MG63 (cell line): Measurements from ENCODE around the gene BMPR2. TPM values are rescaled to one million over a fixed set of nuclear protein-coding genes. Genes with fewer than 3 reads are reported as not detected.
"Not testable (repeated sequence)": the region's sequence is repeated elsewhere in the genome, so short reads cannot be mapped to it uniquely, and the experiment has no call there.

ENCODE experiments used
- DNase-seq: peaks from one replicate; pipeline ENCODE4 v3.0.0-alpha.2; 2020
- H3K27me3 ChIP-seq: fragments of 250-450 bp; sonication (Bioruptor Pico); 2 replicates; pipeline ENCODE4 v1.5.1; 2020; ENCODE audit warnings: mild to moderate bottlenecking, moderate library complexity
- H3K36me3 ChIP-seq: fragments of 250-450 bp; sonication (Bioruptor Pico); 2 replicates; pipeline ENCODE4 v1.5.1; 2020; ENCODE audit warnings: mild to moderate bottlenecking, moderate library complexity
- H3K4me3 ChIP-seq: fragments of 250-450 bp; sonication (Bioruptor Pico); 2 replicates; pipeline ENCODE4 v1.5.1; 2020; ENCODE audit warnings: mild to moderate bottlenecking, moderate library complexity
- H3K9me3 ChIP-seq: fragments of 250-450 bp; sonication (Bioruptor Pico); 2 replicates; pipeline ENCODE4 v1.5.1; 2020; ENCODE audit warnings: mild to moderate bottlenecking, moderate library complexity
- total RNA-seq: library from RNA; depleted of rRNA; stranded (reverse); fragments of >200 nt; shearing (Covaris generic); gene quantifications from 2 replicates; pipeline ENCODE4 v1.2.3, GENCODE V29; 2014; ENCODE audit warnings: low replicate concordance

The BMPR2 gene
- total RNA-seq, 1 experiment from 2014 or later, result 9.4 TPM

DNA sequence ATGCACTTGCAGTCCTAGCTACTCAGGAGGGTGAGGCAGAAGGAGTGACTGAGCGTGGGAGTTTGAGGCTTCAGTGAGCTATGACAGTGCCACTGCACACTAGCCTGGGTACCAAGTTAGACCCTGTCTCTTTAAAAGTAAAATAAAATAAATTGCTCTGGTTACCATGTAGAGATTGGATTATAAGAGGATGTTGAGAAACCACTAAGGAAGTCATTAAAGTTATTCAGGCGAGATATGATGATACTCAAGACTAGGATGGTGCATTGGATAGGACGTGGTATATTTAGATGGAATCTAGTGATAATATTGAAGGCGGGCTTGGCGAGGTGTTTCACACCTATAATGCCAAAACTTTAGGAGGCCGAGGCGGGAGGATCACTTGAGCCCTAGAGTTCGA, 50.6 kb downstream of the BMPR2 start:
- Histone ChIP-seq H3K9me3 (no peaks in the 10 kb centered on the region), H3K4me3 (no peak overlapping the region), H3K36me3 (no peaks in the 10 kb centered on the region), H3K27me3 (no peaks in the 10 kb centered on the region)
- no peak for DNase-seq

DNA sequence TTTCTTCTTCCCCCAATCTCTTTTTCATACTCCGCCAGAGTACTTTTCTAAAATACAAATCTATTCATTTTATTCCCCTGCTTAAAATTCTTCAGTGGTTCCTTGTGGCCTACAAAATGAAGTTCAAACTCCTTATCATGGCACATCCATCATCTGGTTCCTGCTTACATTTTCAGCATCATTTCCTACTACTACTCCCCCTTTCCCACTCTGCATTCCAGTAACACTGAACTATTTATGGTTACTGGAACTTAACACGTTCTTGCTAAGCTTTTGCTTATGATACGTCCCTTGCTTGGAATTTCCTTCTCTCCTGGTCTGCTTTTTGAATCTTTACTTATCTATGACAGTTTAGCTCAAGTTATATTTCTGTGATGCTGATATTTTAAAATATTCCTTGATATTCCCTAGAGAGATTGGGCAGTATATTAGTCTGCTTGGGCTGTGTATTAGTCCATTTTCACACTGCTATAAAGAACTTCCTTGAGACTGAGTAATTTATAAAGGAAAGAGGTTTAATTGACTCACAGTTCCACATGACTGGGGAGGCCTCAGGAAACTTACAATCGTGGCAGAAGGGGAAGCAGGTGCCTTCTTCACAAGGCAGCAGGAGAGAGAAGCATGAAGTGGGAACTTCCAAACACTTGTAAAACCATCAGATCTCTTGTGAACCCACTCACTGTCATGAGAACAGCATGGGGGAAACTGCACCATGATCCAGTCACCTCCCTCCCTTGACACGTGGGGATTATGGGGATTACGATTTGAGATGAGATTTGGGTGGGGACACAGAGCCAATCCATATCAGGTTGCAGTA, 53.2 kb downstream of the BMPR2 start:
- H3K9me3 ChIP-seq, result no peaks in the 10 kb centered on the region
- no peak for DNase-seq
- no peaks in the 10 kb centered on the region for H3K36me3 ChIP-seq
- H3K27me3 ChIP-seq, result no peaks in the 10 kb centered on the region
- H3K4me3 ChIP-seq, result no peak overlapping the region

DNA sequence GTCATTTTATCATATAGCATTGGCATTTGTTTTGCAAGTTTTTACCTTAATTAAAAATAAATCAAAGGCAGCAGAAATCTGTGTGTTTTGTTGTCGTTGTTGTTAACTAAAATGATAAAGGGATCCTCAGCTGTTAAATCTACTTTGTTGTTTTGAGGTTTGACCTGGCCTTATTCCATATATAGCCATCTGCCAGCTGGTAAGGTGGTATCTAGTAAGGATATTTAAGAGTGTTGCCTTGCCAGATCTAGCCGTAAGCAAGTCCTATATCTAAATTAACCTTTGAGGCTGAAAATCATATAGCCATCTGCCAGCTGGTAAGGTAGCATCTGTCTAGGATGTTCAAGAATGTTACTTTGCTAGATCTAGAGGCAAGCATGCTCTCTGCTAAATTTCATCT, 56.6 kb downstream of the BMPR2 start:
- Histone ChIP-seq H3K27me3 (no peaks in the 10 kb centered on the region), H3K4me3 (no peak overlapping the region), H3K9me3 (no peaks in the 10 kb centered on the region), H3K36me3 (no peaks in the 10 kb centered on the region)
- no peak for DNase-seq

DNA sequence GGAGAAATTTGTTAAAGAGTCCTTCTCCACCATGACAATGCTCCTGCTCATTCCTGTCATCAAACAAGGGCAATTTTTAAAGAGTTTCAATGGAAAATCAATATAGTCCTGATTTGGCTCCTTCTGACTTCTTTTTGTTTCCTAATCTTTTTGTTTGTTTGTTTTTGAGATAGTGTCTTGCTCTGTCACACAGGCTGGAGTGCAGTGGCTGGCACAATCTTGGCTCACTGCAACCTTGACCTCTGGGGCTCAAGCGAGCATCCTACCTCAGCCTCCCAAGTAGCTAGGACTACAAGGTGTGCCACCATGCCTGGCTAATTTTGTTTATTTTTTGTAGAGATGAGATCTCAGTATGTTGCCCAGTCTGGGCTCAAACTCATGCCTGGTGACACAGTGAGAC, 58.3 kb downstream of the BMPR2 start:
- Histone ChIP-seq H3K4me3 (no peak overlapping the region), H3K27me3 (no peaks in the 10 kb centered on the region), H3K36me3 (no peaks in the 10 kb centered on the region), H3K9me3 (no peaks in the 10 kb centered on the region)
- no peak for DNase-seq

DNA sequence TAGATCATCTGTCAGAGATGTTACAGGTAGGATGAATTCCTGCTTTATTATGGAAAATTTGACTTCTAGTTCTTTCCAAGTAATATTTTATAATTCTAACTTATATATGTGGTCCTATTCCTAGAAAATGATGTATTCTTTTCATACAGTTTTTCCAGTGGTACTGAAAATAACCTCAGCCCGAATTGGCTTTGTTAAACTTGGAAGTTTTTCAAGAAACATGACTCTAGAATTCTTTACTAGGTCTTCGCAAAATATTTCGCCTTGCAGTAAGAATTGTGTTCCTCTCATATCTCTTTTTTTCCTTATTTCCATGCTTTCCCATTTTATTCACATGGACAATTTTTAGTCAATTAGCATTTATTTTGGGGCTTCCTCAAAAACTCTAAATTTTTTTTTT, 60.5 kb downstream of the BMPR2 start:
- H3K4me3 ChIP-seq, result no peak overlapping the region
- no peak for DNase-seq

DNA sequence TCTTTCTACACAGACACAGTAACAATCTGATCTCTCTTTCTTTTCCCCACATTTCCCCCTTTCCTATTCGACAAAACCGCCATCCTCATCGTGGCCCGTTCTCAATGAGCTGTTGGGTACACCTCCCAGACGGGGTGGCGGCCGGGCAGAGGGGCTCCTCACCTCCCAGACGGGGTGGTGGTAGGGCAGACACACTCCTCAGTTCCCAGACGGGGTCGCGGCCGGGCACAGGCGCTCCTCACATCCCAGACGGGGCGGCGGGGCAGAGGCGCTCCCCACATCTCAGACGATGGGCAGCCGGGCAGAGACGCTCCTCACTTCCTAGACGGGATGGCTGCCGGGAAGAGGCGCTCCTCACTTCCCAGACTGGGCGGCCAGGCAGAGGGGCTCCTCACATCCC, 64.0 kb downstream of the BMPR2 start:
- H3K27me3 ChIP-seq, H3K36me3 ChIP-seq, H3K4me3 ChIP-seq, H3K9me3 ChIP-seq, DNase-seq: not testable (repeated sequence)

More for the DNA sequence above, 60.5 kb downstream of the BMPR2 start:
- Histone ChIP-seq H3K27me3 (no peaks in the 10 kb centered on the region), H3K36me3 (no peaks in the 10 kb centered on the region), H3K9me3 (no peaks in the 10 kb centered on the region)

DNA sequence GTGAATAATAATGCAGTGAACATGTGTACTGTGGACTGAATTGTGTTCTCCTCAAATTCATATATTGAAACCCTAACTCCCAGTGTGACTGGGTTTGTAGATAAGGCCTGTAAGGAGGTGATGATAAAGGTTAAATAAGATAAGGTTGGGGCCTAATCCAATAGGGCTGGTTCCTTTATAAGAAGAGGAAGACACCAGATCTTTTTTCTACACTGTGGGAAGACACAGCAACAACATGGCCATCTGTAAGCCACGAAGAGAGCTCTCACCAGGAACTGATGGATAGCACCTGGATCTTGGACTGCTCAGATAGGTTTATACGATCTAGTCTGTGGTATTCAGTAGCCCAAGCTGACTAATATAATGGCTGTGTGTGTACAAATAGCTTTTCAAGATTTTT, 66.8 kb downstream of the BMPR2 start:
- no peak for DNase-seq
- no peak overlapping the region for H3K4me3 ChIP-seq
- H3K27me3 ChIP-seq, result no peaks in the 10 kb centered on the region
- no peaks in the 10 kb centered on the region for H3K9me3 ChIP-seq
- H3K36me3 ChIP-seq, result no peaks in the 10 kb centered on the region

DNA sequence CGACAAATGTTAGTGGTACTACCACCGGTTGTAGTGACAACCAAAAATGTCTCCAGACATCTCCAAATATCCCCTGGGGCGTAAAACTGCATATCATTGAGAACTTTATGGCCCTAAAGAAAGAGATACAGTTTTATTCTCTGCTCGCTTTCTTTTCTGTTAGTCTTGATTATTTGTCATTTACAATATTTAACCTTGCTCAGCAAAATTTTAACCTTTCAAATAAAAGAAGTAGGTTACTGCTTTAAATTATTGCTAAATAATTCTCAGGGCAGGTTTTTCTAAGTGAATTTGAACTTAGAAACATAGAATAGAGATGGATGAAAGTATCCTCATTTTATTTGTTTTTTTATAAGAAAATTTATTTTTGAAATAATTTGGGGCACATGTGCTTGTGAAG, 67.9 kb downstream of the BMPR2 start:
- Histone ChIP-seq H3K27me3 (no peaks in the 10 kb centered on the region), H3K4me3 (no peak overlapping the region), H3K36me3 (no peaks in the 10 kb centered on the region), H3K9me3 (no peaks in the 10 kb centered on the region)
- DNase-seq, result no peak

DNA sequence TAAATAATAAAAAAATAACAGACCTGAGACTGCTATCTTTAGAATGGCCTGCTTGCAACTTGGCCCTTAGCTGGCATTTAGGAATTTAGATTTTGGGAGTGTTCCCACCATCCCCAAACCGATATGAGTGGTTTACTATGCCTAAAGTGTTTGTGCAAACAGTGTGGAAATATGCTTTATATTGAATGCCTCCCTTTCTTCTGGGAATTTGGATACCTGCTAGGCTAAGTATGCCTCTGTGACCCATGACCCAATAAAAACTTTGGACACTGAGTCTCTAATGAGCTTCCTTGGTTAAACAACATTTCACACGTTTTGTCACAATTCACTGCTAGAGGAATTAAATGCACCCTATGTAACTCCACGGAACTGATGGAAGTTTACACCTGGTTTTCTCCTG, 73.2 kb downstream of the BMPR2 start:
- H3K9me3 ChIP-seq, result no peaks in the 10 kb centered on the region
- H3K27me3 ChIP-seq, result no peaks in the 10 kb centered on the region
- DNase-seq, result no peak
- H3K36me3 ChIP-seq, result no peaks in the 10 kb centered on the region
- no peak overlapping the region for H3K4me3 ChIP-seq

DNA sequence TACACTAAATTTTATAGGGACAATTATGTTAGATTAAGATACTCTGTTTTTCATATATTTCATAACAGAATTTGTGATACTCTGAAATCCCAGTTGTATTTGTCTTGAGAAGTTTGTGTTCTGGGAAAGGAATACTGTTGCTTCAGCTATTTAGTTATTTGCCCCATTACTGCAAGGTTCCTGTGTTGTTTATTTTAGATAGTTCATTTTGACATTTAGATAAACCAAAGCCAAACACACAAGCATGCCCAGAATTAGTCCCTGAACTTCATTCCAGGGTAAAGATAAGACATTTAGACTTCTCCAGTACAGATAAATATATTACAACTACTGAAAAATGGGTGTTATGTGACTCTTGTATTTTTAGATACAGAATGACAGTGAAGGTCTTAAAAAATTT, 74.7 kb downstream of the BMPR2 start:
- no peak overlapping the region for H3K4me3 ChIP-seq
- no peak for DNase-seq
- H3K36me3 ChIP-seq, result no peaks in the 10 kb centered on the region
- H3K27me3 ChIP-seq, result no peaks in the 10 kb centered on the region
- H3K9me3 ChIP-seq, result no peaks in the 10 kb centered on the region

DNA sequence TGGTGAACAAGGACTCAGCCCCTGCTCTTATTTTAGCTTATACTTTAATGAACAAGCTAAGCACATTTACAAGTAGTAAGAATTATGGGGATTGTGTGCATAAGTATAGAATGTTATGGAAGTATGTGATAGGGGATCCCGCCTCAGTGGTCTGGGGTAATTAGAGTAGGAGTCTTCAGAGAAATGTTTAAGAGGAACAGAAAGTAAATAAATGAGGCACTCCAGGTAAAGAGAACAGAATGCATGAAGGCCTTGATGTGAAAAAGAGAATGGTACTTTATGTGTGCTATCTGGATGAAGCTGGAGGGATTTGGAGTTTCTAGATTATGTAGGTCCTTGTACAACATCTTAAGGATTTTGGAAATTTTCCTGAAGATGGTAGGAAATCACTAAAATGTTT, 76.6 kb downstream of the BMPR2 start:
- H3K27me3 ChIP-seq, result no peaks in the 10 kb centered on the region
- no peaks in the 10 kb centered on the region for H3K9me3 ChIP-seq
- H3K36me3 ChIP-seq, result no peaks in the 10 kb centered on the region
- no peak for DNase-seq
- no peak overlapping the region for H3K4me3 ChIP-seq

DNA sequence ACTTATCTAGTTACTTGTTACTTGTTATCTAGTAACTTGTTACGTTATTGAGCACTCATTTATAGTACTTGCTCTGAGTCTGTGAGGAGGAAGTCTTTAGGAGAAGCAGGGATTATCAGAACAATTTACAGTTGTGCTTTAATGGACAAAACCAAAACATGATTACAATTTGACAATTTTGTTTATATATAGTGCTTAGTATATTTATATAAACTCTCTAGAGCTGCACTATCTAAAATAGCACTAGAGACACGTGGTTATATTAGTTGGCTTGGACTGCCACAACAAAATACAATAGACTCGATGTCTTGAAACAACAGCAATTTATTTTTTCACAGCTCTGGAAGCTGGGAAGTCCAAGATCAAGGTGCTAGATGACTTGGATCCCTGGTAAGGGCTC, 78.4 kb downstream of the BMPR2 start:
- H3K36me3 ChIP-seq, result no peaks in the 10 kb centered on the region
- no peak for DNase-seq
- H3K27me3 ChIP-seq, result no peaks in the 10 kb centered on the region
- no peak overlapping the region for H3K4me3 ChIP-seq
- H3K9me3 ChIP-seq, result no peaks in the 10 kb centered on the region

DNA sequence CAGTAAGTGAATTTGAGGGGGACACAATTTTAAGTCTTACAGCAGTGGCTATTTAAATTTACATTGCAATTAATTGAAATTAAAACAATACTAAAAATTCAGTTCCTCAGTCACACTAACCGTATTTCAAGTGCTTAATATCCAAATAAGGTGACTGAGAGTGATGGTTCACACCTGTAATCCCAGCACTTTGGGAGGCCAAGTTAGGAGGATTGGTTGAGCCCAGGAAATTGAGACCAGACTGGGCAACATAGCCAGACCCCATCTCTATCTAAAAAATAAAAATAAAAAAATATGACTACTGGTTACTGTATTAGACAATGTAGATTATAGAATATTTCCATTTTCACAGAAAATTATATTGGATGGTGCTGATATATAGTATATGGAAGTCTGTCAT, 79.0 kb downstream of the BMPR2 start:
- DNase-seq, result no peak
- Histone ChIP-seq H3K4me3 (no peak overlapping the region), H3K36me3 (no peaks in the 10 kb centered on the region), H3K27me3 (no peaks in the 10 kb centered on the region), H3K9me3 (no peaks in the 10 kb centered on the region)

DNA sequence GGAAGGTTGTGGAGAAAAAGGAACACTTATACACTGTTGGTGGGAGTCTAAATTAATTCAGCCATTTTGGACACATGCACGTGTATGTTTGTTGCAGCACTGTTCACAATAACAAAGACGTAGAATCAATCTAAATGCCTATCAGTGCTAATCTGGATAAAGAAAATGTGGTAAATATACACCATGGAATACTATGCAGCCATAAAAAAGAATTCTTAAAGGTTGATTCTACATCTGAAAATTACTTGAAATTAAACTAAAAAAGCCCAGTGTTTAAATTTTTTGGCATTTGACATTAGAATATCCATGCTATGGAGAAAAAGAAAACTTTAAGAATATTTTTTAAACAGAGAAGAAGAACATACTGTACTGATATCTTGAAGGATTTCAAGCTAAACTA, 84.0 kb downstream of the BMPR2 start:
- no peaks in the 10 kb centered on the region for H3K9me3 ChIP-seq
- no peak for DNase-seq
- no peaks in the 10 kb centered on the region for H3K36me3 ChIP-seq
- no peak overlapping the region for H3K4me3 ChIP-seq
- H3K27me3 ChIP-seq, result no peaks in the 10 kb centered on the region

DNA sequence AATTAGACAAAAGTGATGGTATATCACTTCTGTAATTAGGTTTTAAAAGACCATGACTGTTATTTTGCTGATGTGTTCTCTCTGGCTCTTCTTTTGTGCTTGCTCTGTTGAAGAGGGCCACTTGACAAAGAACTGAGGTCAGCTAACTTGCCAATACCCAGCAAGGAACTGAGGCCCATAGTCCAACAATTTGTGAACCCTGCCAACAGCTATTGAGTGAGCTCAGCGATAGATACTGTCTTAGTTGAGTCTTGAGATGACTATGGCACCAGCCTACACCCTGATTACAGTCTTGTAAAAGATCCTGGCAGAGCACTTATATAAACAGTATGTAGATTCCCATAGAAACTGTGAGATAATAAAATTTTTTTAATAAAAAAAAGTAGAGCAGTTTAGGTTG, 103.0 kb downstream of the BMPR2 start:
- DNase-seq, result no peak
- H3K36me3 ChIP-seq, result no peaks in the 10 kb centered on the region
- H3K9me3 ChIP-seq, result no peaks in the 10 kb centered on the region
- no peaks in the 10 kb centered on the region for H3K27me3 ChIP-seq
- H3K4me3 ChIP-seq, result no peak overlapping the region

DNA sequence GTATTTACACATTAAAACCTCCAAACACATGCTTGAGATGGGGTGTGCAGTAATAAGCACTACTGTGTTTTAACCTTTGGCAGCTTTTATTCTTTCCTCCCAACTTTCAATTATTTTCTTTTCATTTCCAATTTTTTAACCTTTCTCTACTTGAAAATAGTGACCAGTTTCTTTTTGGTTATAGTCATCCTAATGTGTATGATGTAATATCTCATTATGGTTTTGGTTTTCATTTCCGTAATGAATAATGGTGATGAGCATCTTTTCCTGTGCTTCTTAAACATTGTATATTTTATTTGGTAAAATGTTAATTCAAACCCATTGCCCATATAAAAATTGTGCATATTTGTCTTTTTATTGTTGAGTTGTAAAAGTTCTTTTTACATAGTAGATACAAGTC, 103.5 kb downstream of the BMPR2 start:
- Histone ChIP-seq H3K4me3 (no peak overlapping the region), H3K27me3 (no peaks in the 10 kb centered on the region), H3K9me3 (no peaks in the 10 kb centered on the region), H3K36me3 (no peaks in the 10 kb centered on the region)
- no peak for DNase-seq

DNA sequence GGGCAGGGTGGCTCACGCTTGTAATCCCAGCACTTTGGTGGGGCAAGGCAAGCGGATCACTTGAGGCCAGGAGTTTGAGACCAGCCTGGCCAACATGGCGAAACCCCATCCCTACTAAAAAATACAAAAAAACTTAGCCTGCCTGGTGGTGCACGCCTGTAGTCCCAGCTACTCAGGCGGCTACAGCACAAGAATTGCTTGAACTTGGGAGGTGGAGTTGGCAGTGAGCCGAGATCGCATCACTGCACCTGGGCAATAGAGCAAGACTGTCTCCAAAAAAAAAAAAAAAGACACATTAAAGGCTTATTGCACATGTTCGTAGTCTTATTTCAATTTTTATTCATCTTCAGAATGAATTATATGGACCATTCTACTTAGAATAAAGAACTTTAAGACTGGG, 110.2 kb downstream of the BMPR2 start:
- Histone ChIP-seq H3K36me3 (no peaks in the 10 kb centered on the region), H3K9me3 (no peaks in the 10 kb centered on the region), H3K4me3 (no peak overlapping the region), H3K27me3 (no peaks in the 10 kb centered on the region)
- no peak for DNase-seq

DNA sequence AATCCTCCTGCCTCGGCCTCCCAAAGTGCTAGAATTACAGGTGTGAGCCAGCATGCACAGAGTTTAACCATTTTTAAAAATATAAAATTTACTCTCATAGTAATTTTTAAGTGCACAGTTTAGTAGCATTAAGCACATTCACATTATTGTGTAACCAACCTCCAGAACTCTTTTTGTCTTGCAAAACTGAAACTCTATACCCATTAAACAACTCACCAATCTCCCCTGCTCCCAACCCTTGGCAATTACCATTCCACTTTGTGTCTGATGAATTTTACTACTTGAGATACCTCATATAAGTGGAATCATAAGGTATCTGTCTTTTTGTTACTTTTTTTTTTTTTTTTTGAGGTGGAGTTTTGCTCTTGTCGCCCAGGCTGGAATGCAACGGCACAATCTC, 112.5 kb downstream of the BMPR2 start:
- H3K4me3 ChIP-seq, result no peak overlapping the region
- DNase-seq, result no peak
- H3K9me3 ChIP-seq, result no peaks in the 10 kb centered on the region
- no peaks in the 10 kb centered on the region for H3K36me3 ChIP-seq
- H3K27me3 ChIP-seq, result no peaks in the 10 kb centered on the region

DNA sequence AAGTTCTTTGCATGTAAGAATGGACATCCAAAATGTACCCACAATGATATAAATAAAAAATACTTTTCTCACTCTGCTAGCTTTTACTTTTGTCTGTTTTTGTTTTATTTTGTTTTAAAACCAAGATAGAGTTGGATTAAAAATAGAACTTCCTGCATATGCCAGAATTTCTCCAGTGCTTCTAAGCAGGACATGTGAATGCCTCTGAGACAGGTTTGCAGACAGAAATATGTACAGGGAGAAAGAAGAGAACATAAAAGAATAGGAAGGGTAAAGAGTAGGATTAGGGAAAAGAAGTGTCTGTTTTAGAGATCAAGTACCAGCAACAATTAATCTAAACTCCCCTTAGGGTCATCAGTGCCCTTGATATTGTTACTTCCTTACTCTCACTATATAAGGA, 114.4 kb downstream of the BMPR2 start:
- no peak overlapping the region for H3K4me3 ChIP-seq
- H3K27me3 ChIP-seq, result no peaks in the 10 kb centered on the region
- no peak for DNase-seq
- H3K9me3 ChIP-seq, result no peaks in the 10 kb centered on the region
- no peaks in the 10 kb centered on the region for H3K36me3 ChIP-seq
